AG04449 (cell line): ENCODE measurements around the gene GRPEL1.

Experiments used
- CTCF ChIA-PET: fragments of 350-600 bp; formaldehyde crosslinking; extraction: SDS; loops from one replicate; lab custom pipeline; 2021; ENCODE audit warnings: antibody characterized with exemption; lab: Yijun Ruan, JAX
- POLR2A ChIA-PET: fragments of 400-600, 350-600 bp; formaldehyde crosslinking; extraction: SDS; loops from one replicate; lab custom pipeline; 2020; ENCODE audit warnings: antibody characterized with exemption, inconsistent platforms; lab: Yijun Ruan, JAX
- DNase-seq: peaks from one replicate; pipeline ENCODE4 v3.0.0-alpha.2; 2010; ENCODE audit warnings: low read depth, low spot score
- H3K4me3 ChIP-seq: 2 replicates; pipeline ENCODE4 v1.5.1; 2011; ENCODE audit warnings: low read depth, mild to moderate bottlenecking, control low read depth, low read length
- TF ChIP-seq, protein P1 (sequence below): IDR thresholded peaks from one replicate; pipeline ENCODE4 v1.5.1; 2011; ENCODE audit warnings: mild to moderate bottlenecking, moderate library complexity, low read length, control low read depth, inconsistent platforms; ENCODE audit not compliant: insufficient read depth; ENCODE audit errors: missing control alignments

Gene GRPEL1

GRCh38 chr4:7029921-7030320 lies 37.9 kb downstream of the GRPEL1 start:
- no peak overlapping the region for H3K4me3 ChIP-seq
- ChIA-PET POLR2A (no interaction called here), CTCF (interaction anchor here (3.6 kb wide), 1 partner anchor 13 kb away, joined by 27 read pairs; the partner anchor contains the start of gene TADA2B)
- DNase-seq, result no peak
- TF ChIP-seq, protein P1, sequence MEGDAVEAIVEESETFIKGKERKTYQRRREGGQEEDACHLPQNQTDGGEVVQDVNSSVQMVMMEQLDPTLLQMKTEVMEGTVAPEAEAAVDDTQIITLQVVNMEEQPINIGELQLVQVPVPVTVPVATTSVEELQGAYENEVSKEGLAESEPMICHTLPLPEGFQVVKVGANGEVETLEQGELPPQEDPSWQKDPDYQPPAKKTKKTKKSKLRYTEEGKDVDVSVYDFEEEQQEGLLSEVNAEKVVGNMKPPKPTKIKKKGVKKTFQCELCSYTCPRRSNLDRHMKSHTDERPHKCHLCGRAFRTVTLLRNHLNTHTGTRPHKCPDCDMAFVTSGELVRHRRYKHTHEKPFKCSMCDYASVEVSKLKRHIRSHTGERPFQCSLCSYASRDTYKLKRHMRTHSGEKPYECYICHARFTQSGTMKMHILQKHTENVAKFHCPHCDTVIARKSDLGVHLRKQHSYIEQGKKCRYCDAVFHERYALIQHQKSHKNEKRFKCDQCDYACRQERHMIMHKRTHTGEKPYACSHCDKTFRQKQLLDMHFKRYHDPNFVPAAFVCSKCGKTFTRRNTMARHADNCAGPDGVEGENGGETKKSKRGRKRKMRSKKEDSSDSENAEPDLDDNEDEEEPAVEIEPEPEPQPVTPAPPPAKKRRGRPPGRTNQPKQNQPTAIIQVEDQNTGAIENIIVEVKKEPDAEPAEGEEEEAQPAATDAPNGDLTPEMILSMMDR, result no peak

DNA sequence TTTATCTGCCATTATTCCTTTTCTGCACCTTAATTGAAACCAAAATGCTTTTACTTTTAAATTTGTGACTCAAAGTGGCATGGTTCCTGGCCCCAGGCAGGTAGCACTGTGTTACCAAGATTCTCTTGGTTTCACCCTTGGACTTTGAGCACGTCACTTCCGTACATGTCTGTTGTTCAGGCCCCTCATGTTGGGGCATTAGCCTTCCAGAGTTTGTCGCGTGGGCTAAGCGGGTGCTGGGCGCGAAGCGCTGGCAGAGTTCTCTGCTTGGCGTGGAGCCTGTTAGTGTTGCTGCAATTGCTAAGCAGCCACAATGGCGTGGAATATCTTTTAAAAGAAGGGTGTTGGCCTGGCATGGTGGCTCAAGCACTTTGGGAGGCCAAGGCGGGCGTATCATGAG lies 38.7 kb downstream of the GRPEL1 start:
- ChIA-PET POLR2A (no interaction called here), CTCF (interaction anchor here (3.6 kb wide), 1 partner anchor 14 kb away, joined by 27 read pairs; the partner anchor contains the start of gene TADA2B)
- no peak overlapping the region for H3K4me3 ChIP-seq
- TF ChIP-seq, protein P1, result no peak
- DNase-seq, result no peak

GRCh38 chr4:7027913-7028312 lies 40.0 kb downstream of the GRPEL1 start:
- TF ChIP-seq, protein P1, result no peak
- POLR2A ChIA-PET, result no interaction called here

DNA sequence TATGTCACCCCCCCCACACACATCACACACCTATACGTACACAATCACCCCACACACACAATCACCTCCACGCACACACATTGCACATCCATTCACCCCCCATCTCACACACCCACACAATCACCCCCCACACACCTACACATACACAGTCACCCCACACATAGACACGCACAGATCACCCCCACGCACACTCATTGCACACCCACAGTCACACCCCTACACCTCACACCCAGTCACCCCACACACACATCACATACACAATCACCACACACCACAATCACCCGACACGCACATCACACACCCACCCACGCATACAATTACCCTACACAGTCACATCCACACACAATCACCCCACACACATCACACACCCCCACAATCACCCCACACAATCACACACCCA lies 40.6 kb downstream of the GRPEL1 start:
- POLR2A ChIA-PET, result no interaction called here
- CTCF ChIA-PET, result no interaction called here
- TF ChIP-seq, protein P1, result no peak
- no peak overlapping the region for H3K4me3 ChIP-seq
- no peak for DNase-seq

More at GRCh38 chr4:7027913-7028312, 40.0 kb downstream of the GRPEL1 start:
- DNase-seq, result no peak
- CTCF ChIA-PET, result no interaction called here
- no peak overlapping the region for H3K4me3 ChIP-seq

- H3K4me3 ChIP-seq, result no peak overlapping the region
- no peak for DNase-seq
- ChIA-PET POLR2A (no interaction called here), CTCF (interaction anchor here (0.8 to 1.3 kb wide), 3 partner anchors 9 to 45 kb away, joined by 3 to 6 read pairs (median 4); partner anchors contain the start of gene TADA2B)
- TF ChIP-seq, protein P1, result no peak
These were observed 41.8 kb downstream of the GRPEL1 start for GRCh38 chr4:7026107-7026506.

DNA sequence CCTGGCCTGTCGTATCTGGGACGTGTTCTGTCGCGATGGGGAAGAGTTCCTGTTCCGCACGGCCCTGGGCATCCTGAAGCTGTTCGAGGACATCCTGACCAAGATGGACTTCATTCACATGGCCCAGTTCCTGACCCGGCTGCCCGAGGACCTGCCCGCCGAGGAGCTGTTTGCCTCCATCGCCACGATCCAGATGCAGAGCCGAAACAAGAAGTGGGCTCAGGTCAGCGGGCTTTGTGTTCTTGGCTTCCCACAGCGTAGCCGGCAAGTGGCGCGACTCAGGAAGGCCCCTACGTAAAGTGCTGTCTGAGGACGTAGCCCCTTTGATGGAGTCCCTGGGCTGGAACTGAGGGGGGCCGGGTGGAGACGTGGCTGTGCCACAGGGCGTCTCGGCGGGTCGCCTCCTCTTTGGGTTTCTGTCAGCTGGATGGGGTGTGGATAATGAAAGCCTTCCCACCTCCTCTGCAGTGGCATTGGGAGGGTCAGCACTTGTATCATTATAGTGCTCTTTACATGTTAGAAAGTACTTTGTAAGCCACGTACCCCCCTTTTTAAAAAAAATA lies 42.7 kb downstream of the GRPEL1 start:
- CTCF ChIA-PET, result interaction anchor here (1.9 kb wide), 1 partner anchor 46 kb away, joined by 5 read pairs; no protein-coding TSS in a partner anchor
- POLR2A ChIA-PET, result interaction anchor here (0.6 kb wide), 1 partner anchor 1277 kb away, joined by 3 read pairs; no protein-coding TSS in a partner anchor
- TF ChIP-seq, protein P1, result no peak
- DNase-seq, result no peak
- no peak overlapping the region for H3K4me3 ChIP-seq
